Measurements from ENCODE around the gene AURKA. TPM values are rescaled to one million over a fixed set of nuclear protein-coding genes. Genes with fewer than 3 reads are reported as not detected.
A peak's percentile ranks its signal among the peaks of the same experiment; 100 is the strongest.

AURKA gene
- total and polyA plus RNA-seq, 9 of the 15 experiments (the other 6 are each of a cell fraction or from before 2014, with no cell fraction given) = 72.7 to 162 (median 113) TPM

- TF ChIP-seq CHD7 (IDR thresholded peaks at IDR 0.05; ENCODE audit: low read depth, low read length) (no peak), ZC3H11A (IDR thresholded peaks at IDR 0.05; ENCODE audit: low read depth, low read length) (no peak), ZNF655 (CRISPR knock-in tag; IDR thresholded peaks at IDR 0.05) (no peak), ZNF3 (CRISPR knock-in tag; IDR thresholded peaks at IDR 0.05) (no peak), ZNF282 (CRISPR knock-in tag; IDR thresholded peaks at IDR 0.05) (no peak), HDAC2 (IDR thresholded peaks at IDR 0.05) (peak; percentile 96), HDAC3 (IDR thresholded peaks at IDR 0.05; ENCODE audit: borderline replicate concordance, partially characterized antibody) (peak; percentile 98), MEIS2 (IDR thresholded peaks at IDR 0.05; ENCODE audit: partially characterized antibody) (peak; percentile 93), ZNF354B (CRISPR knock-in tag; IDR thresholded peaks at IDR 0.05) (no peak)
Observed at GRCh38 chr20:56411759-56412472, 19.9 kb upstream of the AURKA start, which contains the start of gene CASS4 (continued).

All from K562 (cell line).